ENCODE measurements around the gene DDX54. TPM values are rescaled to one million over a fixed set of nuclear protein-coding genes. Genes with fewer than 3 reads are reported as not detected.
A peak's percentile ranks its signal among the peaks of the same experiment; 100 is the strongest.

DDX54 gene
- total and polyA plus RNA-seq, 8 donors, result 42.0 to 73.6 (median 60.8) TPM

DNA sequence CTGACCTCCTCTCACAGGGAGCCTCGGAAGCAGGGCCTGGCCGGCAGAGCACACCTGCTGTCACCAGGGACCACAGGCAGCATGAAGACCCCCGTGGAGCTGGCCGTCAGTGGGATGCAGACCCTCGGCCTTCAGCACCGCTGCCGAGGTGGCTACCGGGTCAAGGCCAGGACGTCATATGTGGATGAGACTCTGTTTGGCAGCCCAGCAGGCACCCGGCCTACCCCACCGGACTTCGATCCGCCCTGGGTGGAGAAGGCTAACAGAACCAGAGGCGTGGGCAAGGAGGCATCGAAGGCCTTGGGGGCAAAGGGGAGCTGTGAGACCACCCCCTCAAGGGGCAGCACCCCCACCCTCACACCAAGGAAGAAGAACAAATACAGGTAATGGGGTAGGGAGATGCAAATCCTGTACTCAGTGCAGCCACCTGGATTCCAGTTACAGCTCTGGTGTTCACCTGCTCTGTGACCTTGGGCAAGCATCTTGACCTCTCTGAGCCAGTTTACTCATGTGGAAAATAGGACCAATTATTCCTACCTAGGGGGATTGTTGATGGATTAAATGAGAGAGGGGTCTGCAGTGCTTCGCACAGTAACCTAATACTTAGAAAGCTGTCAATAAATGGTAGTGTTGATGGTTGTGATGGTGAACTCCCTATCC lies 1.5 kb upstream of the DDX54 start:
- intact Hi-C loops (cut with DNase I), result no loop called here
- peaks cover 5 to 46% of the 10 kb centered on the region in 2 donors for H3K4me1 ChIP-seq
- peaks cover 0 to 18% of the 10 kb centered on the region in 2 donors for H3K36me3 ChIP-seq
- DNase-seq (no peak), ATAC-seq (no peak)
- H3K4me3 ChIP-seq, result peak overlapping the region; percentile 100
- no peak overlapping the region for H3K27ac ChIP-seq
- no peaks in the 10 kb centered on the region for H3K9me3 ChIP-seq
- H3K27me3 ChIP-seq, result no peaks in the 10 kb centered on the region
- TF ChIP-seq, protein P1, sequence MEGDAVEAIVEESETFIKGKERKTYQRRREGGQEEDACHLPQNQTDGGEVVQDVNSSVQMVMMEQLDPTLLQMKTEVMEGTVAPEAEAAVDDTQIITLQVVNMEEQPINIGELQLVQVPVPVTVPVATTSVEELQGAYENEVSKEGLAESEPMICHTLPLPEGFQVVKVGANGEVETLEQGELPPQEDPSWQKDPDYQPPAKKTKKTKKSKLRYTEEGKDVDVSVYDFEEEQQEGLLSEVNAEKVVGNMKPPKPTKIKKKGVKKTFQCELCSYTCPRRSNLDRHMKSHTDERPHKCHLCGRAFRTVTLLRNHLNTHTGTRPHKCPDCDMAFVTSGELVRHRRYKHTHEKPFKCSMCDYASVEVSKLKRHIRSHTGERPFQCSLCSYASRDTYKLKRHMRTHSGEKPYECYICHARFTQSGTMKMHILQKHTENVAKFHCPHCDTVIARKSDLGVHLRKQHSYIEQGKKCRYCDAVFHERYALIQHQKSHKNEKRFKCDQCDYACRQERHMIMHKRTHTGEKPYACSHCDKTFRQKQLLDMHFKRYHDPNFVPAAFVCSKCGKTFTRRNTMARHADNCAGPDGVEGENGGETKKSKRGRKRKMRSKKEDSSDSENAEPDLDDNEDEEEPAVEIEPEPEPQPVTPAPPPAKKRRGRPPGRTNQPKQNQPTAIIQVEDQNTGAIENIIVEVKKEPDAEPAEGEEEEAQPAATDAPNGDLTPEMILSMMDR (IDR thresholded peaks at IDR 0.05), result no peak

DNA sequence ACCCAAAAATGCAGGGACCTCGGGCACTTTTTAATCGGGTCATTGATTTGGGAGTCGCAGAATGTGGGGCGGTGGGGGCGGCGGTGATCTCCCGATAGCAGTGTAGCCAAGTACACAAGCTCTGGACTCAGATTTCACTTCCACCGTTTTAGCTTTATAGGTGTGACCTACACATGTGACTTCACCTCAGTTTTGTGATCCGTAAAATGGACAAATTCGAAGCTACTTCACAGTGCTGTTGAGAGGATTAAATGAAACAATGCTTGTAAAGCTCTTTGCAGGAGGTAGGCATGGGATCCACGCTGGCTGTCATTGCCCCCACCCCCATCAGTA lies 721 bp upstream of the DDX54 start:
- intact Hi-C loops (cut with DNase I), result no loop called here
- Histone ChIP-seq H3K36me3 (peaks cover 0 to 12% of the 10 kb centered on the region in 2 donors), H3K4me1 (peaks cover 5 to 46% of the 10 kb centered on the region in 2 donors), H3K27me3 (no peaks in the 10 kb centered on the region), H3K4me3 (peak overlapping the region; percentile 100), H3K27ac (peak overlapping the region in 1 of 2 donors; percentile 97), H3K9me3 (no peaks in the 10 kb centered on the region)
- no peak for ATAC-seq
- DNase-seq, result no peak
- TF ChIP-seq, protein P1 (IDR thresholded peaks at IDR 0.05), result no peak

DNA sequence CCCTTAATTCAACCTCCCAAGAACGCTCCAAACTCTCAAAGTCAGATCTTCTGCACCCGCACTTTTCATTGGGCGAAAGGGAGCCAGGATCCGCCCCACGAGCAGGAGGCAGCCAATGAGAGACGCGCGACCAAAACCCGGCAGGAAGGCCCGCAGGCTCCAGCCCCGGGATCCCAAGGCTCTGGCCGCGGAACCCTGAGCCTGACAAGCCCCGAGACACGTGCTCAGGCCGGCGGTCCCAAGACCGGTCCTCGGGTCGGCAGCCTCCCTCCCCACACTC lies 438 bp downstream of the DDX54 start:
- ATAC-seq, result peak; percentile 92
- TF ChIP-seq, protein P1 (IDR thresholded peaks at IDR 0.05), result no peak
- H3K36me3 ChIP-seq, result peaks cover 0 to 19% of the 10 kb centered on the region in 2 donors
- H3K4me3 ChIP-seq, result peak overlapping the region; percentile 100
- peak overlapping the region; percentile 90 to 97 for H3K27ac ChIP-seq
- H3K9me3 ChIP-seq, result no peaks in the 10 kb centered on the region
- H3K27me3 ChIP-seq, result no peaks in the 10 kb centered on the region
- intact Hi-C loops (cut with DNase I), result no loop called here
- peaks cover 5 to 46% of the 10 kb centered on the region in 2 donors for H3K4me1 ChIP-seq
- DNase-seq, result peak; percentile 90 to 95 (median 92)

- peaks cover 5 to 46% of the 10 kb centered on the region in 2 donors for H3K4me1 ChIP-seq
These were observed 979 bp downstream of the DDX54 start for GRCh38 chr12:113184098-113184899.

More at GRCh38 chr12:113184098-113184899, 979 bp downstream of the DDX54 start:
- TF ChIP-seq, protein P1 (IDR thresholded peaks at IDR 0.05), result no peak
- peak in 1 of 4 donors; percentile 87 for DNase-seq
- Histone ChIP-seq H3K4me3 (peak overlapping the region; percentile 100), H3K9me3 (no peaks in the 10 kb centered on the region), H3K36me3 (peaks cover 0 to 20% of the 10 kb centered on the region in 2 donors), H3K27me3 (no peaks in the 10 kb centered on the region), H3K27ac (peak overlapping the region; percentile 90 to 97)
- peak; percentile 58 for ATAC-seq
- intact Hi-C loops (cut with DNase I), result no loop called here
